Right atrium auricular region (tissue), 2 donors: ENCODE results near the gene SNX11. TPM values are rescaled to one million over a fixed set of nuclear protein-coding genes. Genes with fewer than 3 reads are reported as not detected.

Experiments used
- DNase-seq: peaks from one replicate; pipeline ENCODE4 v3.0.0-alpha.2; 2019; ENCODE audit warnings: low spot score
- H3K27ac ChIP-seq, 2 donors: fragments of 200-600 bp; sonication (generic); 1 replicate in 1 of 2; 2 replicates in 1 of 2; pipeline ENCODE4 v1.5.1; 2016 to 2019
- H3K27me3 ChIP-seq, 2 donors: fragments of 200-600 bp; sonication (generic); one replicate each; pipeline versions ENCODE4 v1.5.1 to v1.6.0; 2017 to 2019
- H3K36me3 ChIP-seq: fragments of 200-600 bp; sonication (generic); one replicate; pipeline ENCODE4 v1.5.1; 2016
- H3K4me1 ChIP-seq, 2 donors: fragments of 200-600 bp; sonication (generic); one replicate each; pipeline versions ENCODE4 v1.5.1 to v1.6.0; 2017 to 2019
- H3K4me3 ChIP-seq, 2 donors: fragments of 200-600 bp; sonication (generic); 1 replicate in 1 of 2; 2 replicates in 1 of 2; pipeline ENCODE4 v1.5.1; 2017 to 2019; ENCODE audit warnings: mild to moderate bottlenecking in 1 of 2, moderate library complexity in 1 of 2
- H3K9me3 ChIP-seq, 2 donors: fragments of 200-600 bp; sonication (generic); one replicate each; pipeline ENCODE4 v1.5.1; 2019
- total RNA-seq, 2 donors: library from RNA; depleted of rRNA; stranded (reverse); fragments of >200 nt; gene quantifications; one replicate each; pipeline ENCODE4 v1.1.0, GENCODE V29; 2016
- TF ChIP-seq, protein P1 (sequence below), 2 donors: fragments of 200-600 bp; sonication (generic); IDR thresholded peaks; one replicate each; pipeline ENCODE4 v1.5.1; 2019; ENCODE audit warnings: antibody characterized with exemption in 2 of 2

The SNX11 gene, protein sequence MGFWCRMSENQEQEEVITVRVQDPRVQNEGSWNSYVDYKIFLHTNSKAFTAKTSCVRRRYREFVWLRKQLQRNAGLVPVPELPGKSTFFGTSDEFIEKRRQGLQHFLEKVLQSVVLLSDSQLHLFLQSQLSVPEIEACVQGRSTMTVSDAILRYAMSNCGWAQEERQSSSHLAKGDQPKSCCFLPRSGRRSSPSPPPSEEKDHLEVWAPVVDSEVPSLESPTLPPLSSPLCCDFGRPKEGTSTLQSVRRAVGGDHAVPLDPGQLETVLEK
- 1 to 10 TPM; 5.4 to 9.3 TPM for total RNA-seq

DNA sequence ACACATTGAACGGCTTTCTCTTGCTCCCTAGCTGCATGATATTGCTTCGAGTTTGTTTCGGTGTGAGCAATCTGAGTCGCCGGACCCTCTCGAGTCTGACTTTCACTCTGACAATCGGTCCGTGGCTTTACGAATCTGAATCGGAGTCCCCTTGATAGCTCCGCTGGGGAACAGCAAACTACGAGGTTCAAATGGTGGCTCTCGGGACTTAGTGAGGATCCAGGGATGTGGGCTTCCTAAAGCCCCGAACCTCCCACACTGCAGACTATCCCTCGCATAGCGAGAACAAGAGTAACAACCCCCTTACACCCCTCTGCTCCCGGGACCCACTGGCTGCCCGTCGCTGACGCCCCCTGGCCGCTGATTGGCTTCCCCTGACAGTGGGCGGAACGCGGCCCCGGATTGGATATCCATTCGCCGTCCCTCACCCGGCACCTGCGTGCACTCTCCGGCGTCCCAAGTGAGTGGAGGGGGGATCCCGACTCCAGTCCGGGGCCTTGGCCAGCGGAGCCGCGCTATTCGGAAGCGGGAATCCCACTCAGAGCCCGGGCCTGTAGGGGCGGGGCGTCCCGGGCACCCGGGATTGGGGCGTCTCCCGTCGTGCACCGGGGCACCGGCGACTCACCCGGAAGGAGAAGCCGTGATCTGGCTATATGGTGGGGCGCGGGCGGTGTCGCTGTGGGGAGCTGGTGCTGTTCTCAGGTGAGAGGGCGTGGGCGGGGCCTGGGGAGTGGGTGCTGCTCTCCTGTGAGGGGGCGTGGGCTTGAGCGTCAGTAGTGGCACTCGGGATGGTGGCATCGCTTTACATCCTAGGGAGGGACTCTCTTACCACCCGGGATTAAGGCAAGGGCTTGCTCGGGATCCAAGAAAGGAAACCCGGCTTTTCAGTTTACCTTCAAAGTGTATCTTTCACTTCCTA is at the start of gene SNX11:
Gene SNX11, plus strand, starts transcription at position 630 of the 919 bp plus-strand sequence. CDS start 4,278 bp downstream, outside the sequence.
- Histone ChIP-seq H3K27ac (peak within 1 kb of the TSS; percentile 95), H3K4me1 (peaks cover 0 to 19% of the 10 kb centered on the region in 2 donors), H3K9me3 (no peaks in the 10 kb centered on the region), H3K4me3 (peak within 1 kb of the TSS; percentile 82 to 83), H3K27me3 (no peaks in the 10 kb centered on the region), H3K36me3 (no peaks in the 10 kb centered on the region)
- peak; percentile 88 for DNase-seq
- TF ChIP-seq, protein P1, sequence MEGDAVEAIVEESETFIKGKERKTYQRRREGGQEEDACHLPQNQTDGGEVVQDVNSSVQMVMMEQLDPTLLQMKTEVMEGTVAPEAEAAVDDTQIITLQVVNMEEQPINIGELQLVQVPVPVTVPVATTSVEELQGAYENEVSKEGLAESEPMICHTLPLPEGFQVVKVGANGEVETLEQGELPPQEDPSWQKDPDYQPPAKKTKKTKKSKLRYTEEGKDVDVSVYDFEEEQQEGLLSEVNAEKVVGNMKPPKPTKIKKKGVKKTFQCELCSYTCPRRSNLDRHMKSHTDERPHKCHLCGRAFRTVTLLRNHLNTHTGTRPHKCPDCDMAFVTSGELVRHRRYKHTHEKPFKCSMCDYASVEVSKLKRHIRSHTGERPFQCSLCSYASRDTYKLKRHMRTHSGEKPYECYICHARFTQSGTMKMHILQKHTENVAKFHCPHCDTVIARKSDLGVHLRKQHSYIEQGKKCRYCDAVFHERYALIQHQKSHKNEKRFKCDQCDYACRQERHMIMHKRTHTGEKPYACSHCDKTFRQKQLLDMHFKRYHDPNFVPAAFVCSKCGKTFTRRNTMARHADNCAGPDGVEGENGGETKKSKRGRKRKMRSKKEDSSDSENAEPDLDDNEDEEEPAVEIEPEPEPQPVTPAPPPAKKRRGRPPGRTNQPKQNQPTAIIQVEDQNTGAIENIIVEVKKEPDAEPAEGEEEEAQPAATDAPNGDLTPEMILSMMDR (IDR thresholded peaks at IDR 0.05) = peak in 1 of 2 donors; percentile 29

DNA sequence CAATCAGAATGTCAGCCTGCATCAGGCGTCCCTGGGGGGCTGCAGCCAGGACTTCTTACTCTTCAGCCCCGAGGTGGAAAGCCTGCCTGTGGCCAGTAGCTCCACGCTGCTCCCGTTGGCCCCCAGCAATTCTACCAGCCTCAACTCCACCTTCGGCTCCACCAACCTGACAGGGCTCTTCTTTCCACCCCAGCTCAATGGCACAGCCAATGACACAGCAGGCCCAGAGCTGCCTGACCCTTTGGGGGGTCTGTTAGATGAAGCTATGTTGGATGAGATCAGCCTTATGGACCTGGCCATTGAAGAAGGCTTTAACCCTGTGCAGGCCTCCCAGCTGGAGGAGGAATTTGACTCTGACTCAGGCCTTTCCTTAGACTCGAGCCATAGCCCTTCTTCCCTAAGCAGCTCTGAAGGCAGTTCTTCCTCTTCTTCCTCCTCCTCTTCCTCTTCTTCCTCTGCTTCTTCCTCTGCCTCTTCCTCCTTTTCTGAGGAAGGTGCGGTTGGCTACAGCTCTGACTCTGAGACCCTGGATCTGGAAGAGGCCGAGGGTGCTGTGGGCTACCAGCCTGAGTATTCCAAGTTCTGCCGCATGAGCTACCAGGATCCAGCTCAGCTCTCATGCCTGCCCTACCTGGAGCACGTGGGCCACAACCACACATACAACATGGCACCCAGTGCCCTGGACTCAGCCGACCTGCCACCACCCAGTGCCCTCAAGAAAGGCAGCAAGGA is 49.0 kb upstream of the SNX11 start:
- Histone ChIP-seq H3K27ac (peak overlapping the region in 1 of 2 donors; percentile 17), H3K4me1 (peaks cover 0 to 71% of the 10 kb centered on the region in 2 donors), H3K27me3 (no peaks in the 10 kb centered on the region), H3K9me3 (no peaks in the 10 kb centered on the region), H3K36me3 (peaks cover 77% of the 10 kb centered on the region), H3K4me3 (no peak overlapping the region)
- DNase-seq = no peak
- TF ChIP-seq, protein P1 (IDR thresholded peaks at IDR 0.05) = no peak

DNA sequence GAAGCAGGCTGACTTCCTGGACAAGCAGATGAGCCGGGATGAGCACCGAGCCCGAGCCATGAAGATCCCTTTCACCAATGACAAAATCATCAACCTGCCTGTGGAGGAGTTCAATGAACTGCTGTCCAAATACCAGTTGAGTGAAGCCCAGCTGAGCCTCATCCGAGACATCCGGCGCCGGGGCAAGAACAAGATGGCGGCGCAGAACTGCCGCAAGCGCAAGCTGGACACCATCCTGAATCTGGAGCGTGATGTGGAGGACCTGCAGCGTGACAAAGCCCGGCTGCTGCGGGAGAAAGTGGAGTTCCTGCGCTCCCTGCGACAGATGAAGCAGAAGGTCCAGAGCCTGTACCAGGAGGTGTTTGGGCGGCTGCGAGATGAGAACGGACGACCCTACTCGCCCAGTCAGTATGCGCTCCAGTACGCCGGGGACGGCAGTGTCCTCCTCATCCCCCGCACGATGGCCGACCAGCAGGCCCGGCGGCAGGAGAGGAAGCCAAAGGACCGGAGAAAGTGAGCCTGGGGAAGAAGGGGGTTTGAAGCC is 48.4 kb upstream of the SNX11 start:
- Histone ChIP-seq H3K4me3 (no peak overlapping the region), H3K4me1 (peaks cover 0 to 71% of the 10 kb centered on the region in 2 donors), H3K9me3 (no peaks in the 10 kb centered on the region), H3K36me3 (peaks cover 83% of the 10 kb centered on the region), H3K27me3 (no peaks in the 10 kb centered on the region), H3K27ac (no peak overlapping the region)
- DNase-seq = no peak
- TF ChIP-seq, protein P1 (IDR thresholded peaks at IDR 0.05) = no peak

DNA sequence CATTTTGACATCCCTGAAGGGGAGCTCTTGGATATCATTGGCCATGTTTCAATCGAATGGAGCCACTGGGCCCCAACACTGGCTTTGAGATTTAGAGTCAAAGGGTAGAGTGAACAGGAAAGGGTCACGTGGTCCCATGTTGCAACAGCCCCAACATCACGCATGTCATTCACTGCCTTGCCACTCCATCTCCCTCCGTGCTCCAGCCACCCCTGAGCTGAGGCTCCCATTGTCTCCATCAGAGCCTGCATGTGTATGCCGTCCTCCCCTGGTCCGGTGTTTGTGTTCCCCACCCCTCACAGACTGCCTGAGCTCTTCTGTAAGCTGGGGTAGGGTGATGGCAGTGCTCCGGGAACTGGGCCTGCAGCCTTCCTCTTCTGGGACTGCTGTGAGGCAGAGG is 47.3 kb upstream of the SNX11 start:
- Histone ChIP-seq H3K27me3 (no peaks in the 10 kb centered on the region), H3K4me3 (no peak overlapping the region), H3K4me1 (peaks cover 0 to 71% of the 10 kb centered on the region in 2 donors), H3K27ac (no peak overlapping the region), H3K36me3 (peaks cover 91% of the 10 kb centered on the region), H3K9me3 (no peaks in the 10 kb centered on the region)
- no peak for DNase-seq
- TF ChIP-seq, protein P1 (IDR thresholded peaks at IDR 0.05) = no peak

DNA sequence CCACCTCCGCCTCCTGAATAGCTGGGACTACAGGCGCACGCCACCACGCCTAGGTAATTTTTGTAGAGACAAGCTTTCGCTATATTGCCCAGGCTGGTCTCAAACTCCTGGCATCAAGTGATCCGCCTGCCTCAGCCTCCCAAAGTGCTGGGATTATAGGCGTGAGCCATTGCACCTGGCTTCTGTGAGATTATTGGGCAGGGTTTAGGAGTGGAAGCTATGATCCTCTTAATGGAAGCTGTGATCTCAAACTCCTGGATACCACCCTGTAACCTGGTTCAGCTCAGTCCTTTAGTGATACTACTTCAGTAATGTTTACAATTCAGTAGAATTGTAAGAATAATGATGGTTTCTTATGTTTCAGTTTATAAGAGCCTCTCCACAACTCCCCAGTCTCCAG is 45.3 kb upstream of the SNX11 start:
- TF ChIP-seq, protein P1 (IDR thresholded peaks at IDR 0.05) = no peak
- H3K27ac ChIP-seq = no peak overlapping the region
- peaks cover 0 to 62% of the 10 kb centered on the region in 2 donors for H3K4me1 ChIP-seq
- H3K27me3 ChIP-seq = no peaks in the 10 kb centered on the region
- H3K4me3 ChIP-seq = no peak overlapping the region
- no peaks in the 10 kb centered on the region for H3K9me3 ChIP-seq
- DNase-seq = no peak
- peaks cover 87% of the 10 kb centered on the region for H3K36me3 ChIP-seq
